HG02642 (cell line): ENCODE results near the gene TDRD3.

Source experiments
- ATAC-seq: cut with Tn5 transposase; IDR thresholded peaks from one replicate; pipeline ENCODE4 v1.9.1; 2021; ENCODE audit warnings: mild to moderate bottlenecking; ENCODE audit not compliant: unreplicated experiment, poor library complexity

The TDRD3 gene

GRCh38 chr13:60620611-60621395, 223.8 kb downstream of the TDRD3 start:
- ATAC-seq, result no peak

- no peak for ATAC-seq
Measured at GRCh38 chr13:60623151-60623550, 226.1 kb downstream of the TDRD3 start.
